SK-N-SH (cell line): Measurements from ENCODE around the gene NOL6. TPM values are rescaled to one million over a fixed set of nuclear protein-coding genes. Genes with fewer than 3 reads are reported as not detected.

ENCODE experiments used
- CTCF ChIA-PET: fragments of 300-600, 350-600 bp; formaldehyde crosslinking; extraction: SDS; loops from one replicate; lab custom pipeline; 2021; lab: Yijun Ruan, JAX
- POLR2A ChIA-PET: fragments of 350-600 bp; sonication (Branson Sonifier 250); formaldehyde crosslinking; extraction: SDS; loops from one replicate; lab custom pipeline; 2020; ENCODE audit warnings: antibody characterized with exemption, inconsistent platforms; lab: Yijun Ruan, JAX
- DNase-seq: peaks from one replicate; pipeline ENCODE4 v3.0.0; 2012
- H2AFZ ChIP-seq: fragments of 200-600 bp; sonication (generic); 2 replicates; pipeline ENCODE4 v1.8.1; 2016; ENCODE audit warnings: antibody characterized with exemption, mild to moderate bottlenecking, low read depth
- H3F3A ChIP-seq: fragments of 200-600 bp; sonication (generic); replicated peaks from 2 replicates; pipeline ENCODE3; 2016; ENCODE audit warnings: antibody characterized with exemption, mild to moderate bottlenecking; ENCODE audit not compliant: insufficient read depth
- H3K27ac ChIP-seq, 2 experiments: fragments of 200-500 bp in 1 of 2; fragments of 200-600 bp in 1 of 2; sonication (Bioruptor generic) in 1 of 2; sonication (generic), shearing (Covaris generic) in 1 of 2; 2 replicates each; pipeline versions ENCODE4 v1.5.1 to v1.6.1; 2014 to 2016; ENCODE audit warnings: low read depth in 2 of 2, inconsistent platforms in 1 of 2, low read length in 1 of 2, mild to moderate bottlenecking in 1 of 2, mixed read lengths in 1 of 2
- H3K27me3 ChIP-seq: fragments of 200-600 bp; sonication (generic), shearing (Covaris generic); 2 replicates; pipeline ENCODE4 v1.6.1; 2016; ENCODE audit warnings: mixed run types; ENCODE audit not compliant: insufficient read depth
- H3K36me3 ChIP-seq, 2 experiments: fragments of 200-500 bp in 1 of 2; fragments of 200-600 bp in 1 of 2; sonication (Bioruptor generic) in 1 of 2; sonication (generic) in 1 of 2; replicated peaks in 1 of 2; 2 replicates each; pipeline versions ENCODE3 to v1.5.1; 2014 to 2016; ENCODE audit warnings: low read length in 1 of 2, mild to moderate bottlenecking in 1 of 2; ENCODE audit not compliant: insufficient read depth in 2 of 2, control insufficient read depth in 1 of 2
- H3K4me1 ChIP-seq, 2 experiments: fragments of 200-500 bp in 1 of 2; fragments of 200-600 bp in 1 of 2; sonication (Bioruptor generic) in 1 of 2; sonication (generic), shearing (Covaris generic) in 1 of 2; 2 replicates each; pipeline versions ENCODE4 v1.5.1 to v1.6.1; 2014 to 2016; ENCODE audit warnings: low read depth in 1 of 2, low read length in 1 of 2, mixed run types in 1 of 2; ENCODE audit not compliant: insufficient read depth in 2 of 2, control insufficient read depth in 1 of 2
- H3K4me2 ChIP-seq: fragments of 200-600 bp; sonication (generic), shearing (Covaris generic); 2 replicates; pipeline ENCODE4 v1.6.1; 2017; ENCODE audit warnings: mixed run types
- H3K4me3 ChIP-seq, 2 experiments: fragments of 200-500 bp in 1 of 2; fragments of 200-600 bp in 1 of 2; sonication (Bioruptor generic) in 1 of 2; sonication (generic), shearing (Covaris generic) in 1 of 2; 2 replicates each; pipeline versions ENCODE4 v1.5.1 to v1.8.1; 2014 to 2016; ENCODE audit warnings: low read depth in 2 of 2, inconsistent platforms in 1 of 2, low read length in 1 of 2, mild to moderate bottlenecking in 1 of 2, mixed read lengths in 1 of 2, moderate library complexity in 1 of 2
- H3K79me2 ChIP-seq: fragments of 200-600 bp; sonication (generic); 2 replicates; pipeline ENCODE4 v1.8.1; 2017; ENCODE audit warnings: mild to moderate bottlenecking; ENCODE audit not compliant: insufficient read depth
- H3K9ac ChIP-seq: fragments of 200-600 bp; sonication (generic); 2 replicates; pipeline ENCODE4 v1.6.1; 2017; ENCODE audit warnings: mixed run types
- H3K9me2 ChIP-seq: fragments of 200-600 bp; sonication (generic); 2 replicates; pipeline ENCODE4 v1.6.1; 2017; ENCODE audit warnings: mixed run types
- H3K9me3 ChIP-seq: fragments of 200-600 bp; sonication (generic); 2 replicates; pipeline ENCODE4 v1.6.1; 2017; ENCODE audit warnings: mixed run types, mild to moderate bottlenecking, moderate library complexity
- H4K20me1 ChIP-seq: fragments of 200-600 bp; sonication (generic); 2 replicates; pipeline ENCODE4 v1.6.1; 2017; ENCODE audit warnings: mild to moderate bottlenecking, mixed run types; ENCODE audit not compliant: insufficient read depth
- CHD2 ChIP-seq: fragments of 150-350 bp; IDR thresholded peaks from 2 replicates; pipeline ENCODE4 v1.6.1; 2018; ENCODE audit warnings: low read length; ENCODE audit not compliant: partially characterized antibody
- ELF1 ChIP-seq: IDR thresholded peaks from 2 replicates; pipeline ENCODE4 v1.4.0; 2012
- EZH2phosphoT487 ChIP-seq: fragments of 200-600 bp; sonication (generic); IDR thresholded peaks from 2 replicates; pipeline ENCODE4 v1.6.1; 2017; ENCODE audit warnings: low read depth, mixed run types, mild to moderate bottlenecking, antibody characterized with exemption, moderate library complexity, borderline replicate concordance
- FOSL2 ChIP-seq: IDR thresholded peaks from 2 replicates; pipeline ENCODE4 v1.4.0; 2012; ENCODE audit warnings: low read depth, mild to moderate bottlenecking, moderate library complexity, borderline replicate concordance
- FOXM1 ChIP-seq: IDR thresholded peaks from 2 replicates; pipeline ENCODE4 v1.4.0; 2012; ENCODE audit warnings: low read depth, mild to moderate bottlenecking
- GABPA ChIP-seq: IDR thresholded peaks from 2 replicates; pipeline ENCODE4 v1.4.0; 2012; ENCODE audit warnings: low read depth, mild to moderate bottlenecking
- GATA2 ChIP-seq: sonication (generic); formaldehyde crosslinking; IDR thresholded peaks from 2 replicates; pipeline ENCODE4 v1.5.0; 2020; ENCODE audit warnings: mild to moderate bottlenecking, missing genetic modification reagents
- JUND ChIP-seq: IDR thresholded peaks from 2 replicates; pipeline ENCODE4 v1.4.0; 2012
- MAX ChIP-seq: IDR thresholded peaks from 2 replicates; pipeline ENCODE4 v1.4.0; 2012; ENCODE audit warnings: low read depth
- MEF2A ChIP-seq: IDR thresholded peaks from 2 replicates; pipeline ENCODE4 v1.4.0; 2012; ENCODE audit warnings: low read depth, borderline replicate concordance
- MXI1 ChIP-seq: IDR thresholded peaks from 2 replicates; pipeline ENCODE4 v1.6.1; 2012; ENCODE audit warnings: mild to moderate bottlenecking, low read depth, low read length, improper control_type of control experiment
- NFIC ChIP-seq: IDR thresholded peaks from 2 replicates; pipeline ENCODE4 v1.4.0; 2012; ENCODE audit warnings: borderline replicate concordance
- NRF1 ChIP-seq: IDR thresholded peaks from 2 replicates; pipeline ENCODE4 v1.6.1; 2012; ENCODE audit warnings: low read depth, mild to moderate bottlenecking, low read length
- PBX3 ChIP-seq: IDR thresholded peaks from 2 replicates; pipeline ENCODE4; 2012
- RAD21 ChIP-seq: IDR thresholded peaks from 2 replicates; pipeline ENCODE4 v1.6.1; 2012; ENCODE audit warnings: mild to moderate bottlenecking, low read length
- RCOR1 ChIP-seq: fragments of 150-350 bp; IDR thresholded peaks from 2 replicates; pipeline ENCODE4 v1.6.1; 2017; ENCODE audit warnings: antibody characterized with exemption, low read length
- REST ChIP-seq: IDR thresholded peaks from 2 replicates; pipeline ENCODE4 v1.6.1; 2012; ENCODE audit warnings: mild to moderate bottlenecking, low read depth, low read length, moderate library complexity
- RXRA ChIP-seq: IDR thresholded peaks from 2 replicates; pipeline ENCODE4 v1.4.0; 2012; ENCODE audit warnings: low read depth, mild to moderate bottlenecking, borderline replicate concordance
- SMC3 ChIP-seq: IDR thresholded peaks from 2 replicates; pipeline ENCODE4 v1.6.1; 2012; ENCODE audit warnings: low read depth, low read length, improper control_type of control experiment
- TAF1 ChIP-seq: IDR thresholded peaks from 2 replicates; pipeline ENCODE4 v1.6.1; 2012; ENCODE audit warnings: low read depth, mild to moderate bottlenecking, low read length, moderate library complexity, borderline replicate concordance
- USF2 ChIP-seq: fragments of 150-350 bp; IDR thresholded peaks from 2 replicates; pipeline ENCODE4 v1.6.1; 2017; ENCODE audit warnings: antibody characterized with exemption, low read length, low read depth, borderline replicate concordance
- WGBS: methylation state at CpG from one replicate; pipeline ENCODE4 v1.1.6; 2017; ENCODE audit warnings: low lambda C conversion rate; 5-methylcytosine and 5-hydroxymethylcytosine counted together
- polyA plus RNA-seq, 3 experiments: library from polyadenylated mRNA; depleted of rRNA; stranded (reverse); fragments of >200 nt; gene quantifications; 2 replicates each; pipeline ENCODE4 v1.2.3, GENCODE V29; 2012

The NOL6 gene
- polyA plus RNA-seq, 1 of the 3 experiments (the other 2 are of a cell fraction), result 52.2 TPM

- WGBS, result 87% methylated on average over 8 of the region's 8 CpGs
- CTCF ChIA-PET, result interaction anchor here (1.2 to 2.9 kb wide), 5 partner anchors 14 to 59 kb away, joined by 3 to 13 read pairs (median 4); partner anchors contain the start of gene AQP3
Observed at GRCh38 chr9:33433871-33434270, 39.9 kb downstream of the NOL6 start.

GRCh38 chr9:33431420-33431819 lies 42.3 kb downstream of the NOL6 start:
- H3K9ac ChIP-seq, result no peak overlapping the region
- H3K79me2 ChIP-seq, result no peaks in the 10 kb centered on the region
- H3K4me2 ChIP-seq, result no peak overlapping the region
- H3K9me3 ChIP-seq, result no peaks in the 10 kb centered on the region
- no peaks in the 10 kb centered on the region for H4K20me1 ChIP-seq
- no peak overlapping the region for H3K4me3 ChIP-seq
- H3K4me1 ChIP-seq, result no peaks in the 10 kb centered on the region
- no peaks in the 10 kb centered on the region for H3K36me3 ChIP-seq
- CTCF ChIA-PET, result interaction anchor here (0.6 to 2.3 kb wide), 6 partner anchors 9 to 193 kb away, joined by 3 to 9 read pairs (median 4); no protein-coding TSS in a partner anchor
- no peak overlapping the region for H2AFZ ChIP-seq
- TF ChIP-seq JUND, result no peak
- no peak for TF ChIP-seq MEF2A
- TF ChIP-seq REST, result no peak
- TF ChIP-seq GATA2 (CRISPR knock-in tag), result no peak
- no peak for TF ChIP-seq MAX
- no peak for TF ChIP-seq TAF1
- no peak for TF ChIP-seq SMC3
- no peak for TF ChIP-seq MXI1
- no peak for TF ChIP-seq FOXM1
- no peak for TF ChIP-seq CHD2
- TF ChIP-seq RCOR1, result no peak
- TF ChIP-seq EZH2phosphoT487, result no peak
- no peak for TF ChIP-seq GABPA
- TF ChIP-seq USF2, result no peak
- no peak for TF ChIP-seq NFIC
- TF ChIP-seq, all 33 proteins: peak for 0
- no peak for DNase-seq
- H3K27ac ChIP-seq, result no peak overlapping the region
- peaks cover 4% of the 10 kb centered on the region; the same call in 1 of the 2 replicates for H3K27me3 ChIP-seq
- WGBS, result 88% methylated on average over 2 of the region's 2 CpGs
- H3K9me2 ChIP-seq, result no peaks in the 10 kb centered on the region
- H3F3A ChIP-seq, result no peaks in the 10 kb centered on the region
- POLR2A ChIA-PET, result no interaction called here

More at GRCh38 chr9:33433871-33434270, 39.9 kb downstream of the NOL6 start:
- Histone ChIP-seq H3K4me3 (no peak overlapping the region), H3K9me2 (no peaks in the 10 kb centered on the region), H3K27me3 (peaks cover 4% of the 10 kb centered on the region; the same call in 1 of the 2 replicates), H3K27ac (no peak overlapping the region), H3K79me2 (no peaks in the 10 kb centered on the region), H3K4me2 (no peak overlapping the region), H3K4me1 (no peaks in the 10 kb centered on the region), H3K9ac (no peak overlapping the region), H4K20me1 (no peaks in the 10 kb centered on the region), H3F3A (no peaks in the 10 kb centered on the region), H2AFZ (no peak overlapping the region), H3K9me3 (no peaks in the 10 kb centered on the region), H3K36me3 (no peaks in the 10 kb centered on the region)
- TF ChIP-seq SMC3 (no peak), CHD2 (no peak), RXRA (no peak), NRF1 (no peak), PBX3 (no peak), ELF1 (no peak), NFIC (no peak), RAD21 (no peak), FOSL2 (no peak), EZH2phosphoT487 (no peak)
- POLR2A ChIA-PET, result no interaction called here
- no peak for DNase-seq
